CD4-positive, alpha-beta T cell treated with Interleukin-2 at 100 ng/mL for 4 hours (primary cell): Measurements from ENCODE around the gene PKMYT1.
A peak's percentile ranks its signal among the peaks of the same experiment; 100 is the strongest.

Source experiments
- DNase-seq: peaks from one replicate; pipeline ENCODE4 v3.0.0-alpha.2; 2020; ENCODE audit warnings: low spot score

The PKMYT1 gene

DNA sequence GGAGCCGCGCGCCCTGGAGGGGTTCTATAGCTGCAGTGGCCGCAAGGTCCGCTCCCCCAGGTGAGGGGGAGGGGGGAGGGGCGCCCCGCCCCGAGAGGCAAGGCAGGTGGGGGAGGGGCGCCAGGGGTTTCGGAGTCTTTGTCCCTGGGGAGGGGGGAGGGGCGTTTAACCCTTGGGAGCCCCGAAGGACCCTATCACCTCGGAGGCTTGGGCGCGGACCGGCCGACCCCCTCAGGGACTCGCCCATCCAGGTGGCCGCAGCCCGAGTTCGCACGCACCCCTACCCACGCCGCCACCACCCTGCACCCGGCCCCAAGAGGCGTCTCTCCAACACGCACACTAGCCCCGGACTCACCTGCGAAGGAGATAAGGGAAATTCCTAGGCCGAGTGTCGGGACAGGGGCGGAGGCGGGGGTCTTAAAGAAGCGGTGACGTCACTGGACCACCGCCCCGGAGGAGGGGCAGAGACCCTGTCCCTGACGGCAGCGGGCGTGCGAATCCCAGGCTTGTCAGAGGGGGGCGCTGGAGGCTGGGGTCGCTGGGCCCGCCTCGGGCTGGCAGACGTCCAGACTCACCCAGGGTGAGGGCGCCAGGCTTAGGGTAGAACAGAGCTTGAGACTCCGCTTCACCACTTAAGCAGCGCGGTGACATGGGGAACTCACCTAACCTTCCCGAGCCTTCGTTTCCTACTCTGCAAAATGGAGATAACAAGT lies 37.7 kb upstream of the PKMYT1 start, which contains the start of gene CLDN6:
TSS of gene CLDN6 (minus strand) at position 390 of the 713 bp plus-strand sequence. CDS start 2,162 bp downstream, outside the sequence.
- peak; percentile 27 for DNase-seq

DNA sequence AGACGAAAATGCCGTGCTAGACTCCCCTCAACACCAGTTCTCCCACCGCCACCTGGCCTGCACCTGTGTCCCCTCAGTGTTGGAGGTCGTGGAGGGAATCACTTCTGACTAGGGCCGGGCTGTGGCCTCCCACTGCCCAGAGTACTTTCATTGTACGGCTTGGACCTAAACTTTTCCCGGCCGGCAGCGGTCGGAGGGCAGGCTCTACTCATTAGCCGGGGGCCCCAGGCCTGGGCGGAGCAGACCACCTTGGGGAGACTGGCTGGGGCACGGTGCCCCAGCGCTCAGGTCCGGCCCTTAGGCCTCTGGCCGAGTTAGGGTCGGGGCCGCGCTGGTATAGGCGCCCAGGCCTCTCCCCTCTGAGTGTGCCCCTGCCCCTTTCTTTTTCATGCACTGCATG lies 37.1 kb upstream of the PKMYT1 start:
- no peak for DNase-seq

- no peak for DNase-seq
These were observed 35.7 kb upstream of the PKMYT1 start for GRCh38 chr16:3015865-3016521.

DNA sequence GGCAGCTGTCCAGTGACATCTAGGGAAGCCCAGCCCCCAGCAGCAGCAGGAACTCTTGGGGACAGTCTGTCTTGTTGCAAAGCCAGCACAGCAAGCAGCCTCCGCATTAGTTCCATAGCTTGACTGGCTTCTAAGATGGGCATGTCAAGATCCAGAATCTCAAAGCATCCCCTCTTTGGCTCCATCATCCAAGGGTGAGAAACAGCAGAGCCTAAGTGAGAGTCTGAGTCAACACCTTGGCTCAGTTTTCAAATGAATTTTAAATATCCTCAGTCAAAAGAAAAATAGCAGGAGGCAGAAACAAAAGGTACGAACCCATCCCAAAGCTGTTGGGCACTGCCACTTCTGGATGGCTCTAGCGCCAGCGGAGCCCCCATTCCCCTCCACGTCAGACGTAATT lies 34.7 kb upstream of the PKMYT1 start:
- no peak for DNase-seq

GRCh38 chr16:3013998-3014690 lies 33.9 kb upstream of the PKMYT1 start:
- no peak for DNase-seq

DNA sequence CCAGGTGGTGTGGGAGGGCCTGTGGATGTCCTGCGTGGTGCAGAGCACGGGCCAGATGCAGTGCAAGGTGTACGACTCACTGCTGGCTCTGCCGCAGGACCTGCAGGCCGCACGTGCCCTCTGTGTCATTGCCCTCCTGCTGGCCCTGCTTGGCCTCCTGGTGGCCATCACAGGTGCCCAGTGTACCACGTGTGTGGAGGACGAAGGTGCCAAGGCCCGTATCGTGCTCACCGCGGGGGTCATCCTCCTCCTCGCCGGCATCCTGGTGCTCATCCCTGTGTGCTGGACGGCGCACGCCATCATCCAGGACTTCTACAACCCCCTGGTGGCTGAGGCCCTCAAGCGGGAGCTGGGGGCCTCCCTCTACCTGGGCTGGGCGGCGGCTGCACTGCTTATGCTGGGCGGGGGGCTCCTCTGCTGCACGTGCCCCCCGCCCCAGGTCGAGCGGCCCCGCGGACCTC lies 33.3 kb upstream of the PKMYT1 start:
- no peak for DNase-seq

DNA sequence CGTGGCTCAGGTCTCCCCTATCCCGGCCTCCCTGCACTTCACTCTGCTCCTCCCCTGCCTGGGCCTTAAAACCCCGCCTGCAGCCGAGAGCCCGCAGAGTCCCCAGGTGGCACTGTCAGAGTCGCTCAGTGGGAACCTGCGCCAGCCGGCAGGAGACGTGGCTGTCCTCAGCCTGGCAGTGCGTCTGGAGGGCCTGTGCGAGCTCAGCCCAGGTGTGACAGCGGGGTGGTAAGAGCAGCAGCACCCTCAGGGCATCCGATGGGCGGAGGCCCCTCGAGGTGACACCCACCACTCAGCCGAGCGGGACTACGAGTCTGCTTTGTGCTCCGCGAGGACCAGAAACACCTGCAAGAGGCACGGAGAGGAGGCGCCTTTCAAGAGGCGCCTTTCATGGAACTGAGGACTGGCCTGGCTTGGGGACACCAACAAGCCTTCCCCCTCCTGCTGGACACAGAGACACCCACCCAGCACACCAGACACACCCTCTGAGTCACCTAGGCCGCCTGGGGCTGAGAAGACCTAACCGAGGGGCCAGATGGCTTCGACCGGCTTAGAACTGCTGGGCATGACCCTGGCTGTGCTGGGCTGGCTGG lies 32.7 kb upstream of the PKMYT1 start, which contains the start of gene CLDN9:
TSS of gene CLDN9 (plus strand) at position 96 of the 593 bp plus-strand sequence. CDS start at position 536, 440 bp downstream.
- no peak for DNase-seq

DNA sequence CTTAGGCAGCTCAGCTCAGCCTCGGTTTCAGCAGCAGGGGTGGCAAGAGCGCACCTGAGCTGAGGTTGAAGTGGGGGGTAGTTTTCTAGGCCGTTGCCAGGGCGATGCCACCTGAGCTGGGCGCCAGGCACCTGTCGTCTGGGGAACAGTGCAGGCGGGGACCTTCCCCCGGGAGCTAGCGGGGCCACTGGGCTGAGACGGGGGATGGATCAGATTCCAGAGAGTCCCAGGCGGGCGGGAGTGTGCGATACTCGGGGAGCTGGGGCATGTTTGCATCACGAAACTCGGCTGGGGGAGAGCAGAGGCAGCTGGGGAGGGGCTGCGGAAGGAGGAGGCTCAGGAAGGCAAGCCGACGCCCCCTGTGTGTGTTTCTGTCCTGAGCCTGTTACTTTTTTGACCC lies 32.0 kb upstream of the PKMYT1 start:
- no peak for DNase-seq

DNA sequence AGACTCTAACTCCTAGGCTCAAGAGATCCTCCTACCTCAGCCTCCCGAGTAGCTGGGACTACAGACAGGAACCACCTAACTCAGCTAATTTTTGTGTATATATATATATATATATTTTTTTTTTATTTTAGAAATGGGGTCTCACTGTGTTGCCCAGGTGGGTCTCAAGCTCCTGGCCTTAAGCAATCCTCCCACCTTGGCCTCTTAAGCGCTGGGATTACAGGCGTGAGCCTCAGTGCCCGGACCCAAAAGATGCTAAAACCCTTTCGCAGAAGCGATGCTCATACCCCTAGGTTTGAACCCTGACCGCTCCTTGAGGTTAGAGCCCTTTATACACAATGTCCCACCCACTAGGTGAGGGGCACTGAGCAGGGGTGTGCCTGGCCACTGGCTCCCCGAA lies 30.3 kb upstream of the PKMYT1 start:
- no peak for DNase-seq

- DNase-seq, result no peak
These were observed 29.5 kb upstream of the PKMYT1 start for GRCh38 chr16:3009568-3010390.

GRCh38 chr16:3008690-3009037 lies 28.4 kb upstream of the PKMYT1 start:
- DNase-seq, result no peak

GRCh38 chr16:3007957-3008689 lies 27.9 kb upstream of the PKMYT1 start:
- DNase-seq, result peak; percentile 18

DNA sequence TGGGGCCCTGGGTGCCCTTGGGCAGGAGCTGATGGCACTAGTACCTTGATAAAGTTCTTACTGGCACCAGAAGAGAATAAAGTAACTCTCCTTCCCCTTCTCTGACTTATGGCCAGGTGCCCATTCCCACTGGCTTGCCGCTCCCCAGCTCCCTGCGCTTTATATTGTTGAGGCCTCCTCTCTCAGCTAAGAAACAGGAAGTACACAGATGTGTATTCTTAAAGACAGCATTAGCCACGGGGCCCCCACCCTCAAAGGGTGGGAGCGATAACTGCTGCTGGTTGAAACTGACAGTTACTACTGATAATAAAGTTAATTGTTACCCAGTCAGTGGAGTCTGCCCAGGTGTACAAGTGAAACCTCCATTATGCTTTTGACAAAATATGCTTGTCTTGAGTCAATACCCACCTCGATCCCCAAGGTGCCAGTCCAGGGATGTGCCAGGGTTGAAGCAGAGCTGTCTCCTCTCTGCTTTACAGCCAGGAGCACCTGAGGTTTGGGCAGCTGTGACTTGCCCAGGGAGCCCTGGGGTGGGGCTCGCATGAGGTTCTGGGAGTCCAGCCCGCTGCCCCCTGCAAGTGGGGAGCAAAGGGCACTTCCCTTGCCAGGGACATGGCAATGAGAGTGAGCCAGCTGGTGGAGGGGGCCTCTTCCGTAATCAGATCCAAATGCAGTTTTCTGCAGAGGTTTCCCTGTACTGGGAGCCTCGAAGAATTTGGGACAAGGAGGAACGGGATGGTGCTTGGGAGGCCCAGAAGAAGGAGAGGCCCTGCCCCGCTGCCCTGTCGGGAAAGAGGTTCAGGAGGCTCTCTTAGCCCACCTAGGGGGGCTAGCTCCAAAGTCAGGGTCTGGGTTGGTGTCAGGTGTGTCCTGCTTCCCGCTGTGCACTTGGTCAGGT lies 27.1 kb upstream of the PKMYT1 start:
- DNase-seq, result no peak

GRCh38 chr16:3004781-3005284 lies 24.6 kb upstream of the PKMYT1 start:
- no peak for DNase-seq

GRCh38 chr16:3004319-3004718 lies 24.1 kb upstream of the PKMYT1 start:
- DNase-seq, result no peak

DNA sequence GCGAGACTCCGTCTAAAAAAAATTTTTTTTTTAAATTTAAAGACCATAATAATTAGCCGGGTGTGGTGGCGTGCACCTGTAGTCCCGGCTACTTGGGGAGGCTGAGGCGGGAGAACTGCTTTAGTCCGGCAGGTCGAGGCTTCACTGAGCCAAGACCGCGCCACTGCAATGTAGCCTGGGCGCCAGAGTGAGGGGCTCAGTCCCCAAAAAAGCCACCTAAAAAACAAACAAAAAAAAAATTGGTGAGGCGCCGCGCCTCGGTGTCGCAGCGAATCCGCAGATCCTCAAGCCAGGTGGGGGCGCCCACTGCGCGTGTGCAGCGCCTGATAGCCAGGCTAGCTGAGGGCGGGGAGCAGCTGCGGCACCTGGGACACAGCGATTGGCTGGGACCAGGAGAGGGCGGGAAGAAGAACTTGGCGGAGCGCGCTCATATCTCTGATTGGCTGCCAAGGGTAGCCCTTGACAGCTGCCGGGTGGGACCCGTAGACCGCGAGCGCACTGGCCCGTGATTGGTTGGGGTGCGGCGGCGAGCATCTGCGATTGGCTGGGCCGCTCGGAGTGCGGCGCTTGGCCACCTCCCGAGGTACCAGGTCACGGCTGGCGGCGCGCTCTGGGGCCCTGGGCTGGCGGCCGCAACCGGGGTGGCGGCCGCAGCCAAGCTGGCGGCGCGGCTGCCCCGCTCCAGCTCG lies 23.5 kb upstream of the PKMYT1 start:
- DNase-seq, result peak; percentile 99

GRCh38 chr16:3001316-3001715 lies 21.1 kb upstream of the PKMYT1 start:
- DNase-seq, result no peak

GRCh38 chr16:3000540-3000939 lies 20.3 kb upstream of the PKMYT1 start:
- no peak for DNase-seq

DNA sequence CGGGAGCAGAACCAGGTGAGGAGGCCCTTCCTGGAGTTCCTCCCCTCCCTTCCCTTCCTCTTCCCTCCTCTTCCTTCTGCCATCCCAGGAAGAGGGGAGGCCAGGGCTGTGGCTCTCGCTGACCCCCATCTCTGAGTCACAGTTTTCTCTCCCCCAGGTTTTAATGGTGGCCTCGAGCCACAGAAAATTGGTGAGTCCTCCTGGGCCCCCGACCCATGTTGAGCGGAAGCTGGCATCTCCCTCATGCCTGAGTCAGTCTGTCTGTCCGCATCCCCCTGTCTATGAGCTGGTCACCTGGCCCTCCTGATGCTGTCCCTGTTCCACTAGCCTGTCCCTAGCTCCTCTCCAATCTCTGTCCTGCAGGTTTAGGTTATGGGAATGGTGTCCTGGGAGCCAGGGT lies 19.7 kb upstream of the PKMYT1 start:
- DNase-seq, result no peak
